H1 (cell line): Measurements from ENCODE around the gene ATP6V1B1.

Experiments used
- CEBPB ChIP-seq: IDR thresholded peaks from 2 replicates; pipeline ENCODE4 v1.6.1; 2012; ENCODE audit warnings: low read depth, low read length
- MAFK ChIP-seq: IDR thresholded peaks from 2 replicates; pipeline ENCODE4 v1.6.1; 2012; ENCODE audit warnings: low read depth, mild to moderate bottlenecking, improper control_type of control experiment, low read length
- POLR2A ChIP-seq, 2 experiments: IDR thresholded peaks; 1 replicate in 1 of 2; 2 replicates in 1 of 2; pipeline ENCODE4 v1.6.1; 2011; ENCODE audit warnings: low read depth in 2 of 2, low read length in 2 of 2, mild to moderate bottlenecking in 2 of 2; ENCODE audit errors: control extremely low read depth in 1 of 2
- SP1 ChIP-seq: IDR thresholded peaks from 2 replicates; pipeline ENCODE4 v1.6.1; 2011; ENCODE audit warnings: low read depth, low read length
- SRF ChIP-seq: IDR thresholded peaks from 2 replicates; pipeline ENCODE4 v1.6.1; 2011; ENCODE audit warnings: mild to moderate bottlenecking, low read depth, low read length, moderate library complexity
- TF ChIP-seq, protein P1 (sequence below), 3 experiments: IDR thresholded peaks; 1 replicate in 2 of 3; 2 replicates in 1 of 3; pipeline versions ENCODE4 v1.5.1 to v1.6.1; 2011; ENCODE audit warnings: low read length in 3 of 3, mild to moderate bottlenecking in 3 of 3, inconsistent platforms in 2 of 3, low read depth in 1 of 3, moderate library complexity in 1 of 3; ENCODE audit not compliant: insufficient read depth in 1 of 3; ENCODE audit errors: control extremely low read depth in 1 of 3
- TF ChIP-seq, protein P2 (sequence below): fragments of 300-600 bp; sonication (generic); IDR thresholded peaks from 2 replicates; pipeline ENCODE4 v1.7.1; 2012; ENCODE audit warnings: low read length, moderate library complexity, mild to moderate bottlenecking, inconsistent platforms; ENCODE audit not compliant: insufficient replicate concordance

DNA sequence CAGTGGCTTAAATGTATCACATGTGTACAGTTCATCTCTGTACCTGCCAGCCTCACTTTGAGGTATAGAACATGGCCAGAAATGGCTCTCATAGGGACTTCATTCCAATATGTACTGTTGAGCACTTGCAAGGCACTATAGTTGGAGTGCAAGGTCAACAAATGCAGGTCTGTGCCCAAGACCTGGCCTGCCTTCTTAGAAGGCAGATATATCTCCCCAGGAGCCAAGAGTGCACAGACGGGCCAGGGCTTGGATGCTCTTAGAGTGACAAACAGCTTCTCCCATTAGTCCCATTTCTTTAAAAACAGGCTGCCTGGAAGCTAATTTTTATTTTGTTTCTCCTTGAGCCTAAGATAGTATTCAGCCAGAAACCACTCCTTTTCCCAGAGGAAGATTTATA is 51.7 kb downstream of the ATP6V1B1 start:
- TF ChIP-seq, protein P1, sequence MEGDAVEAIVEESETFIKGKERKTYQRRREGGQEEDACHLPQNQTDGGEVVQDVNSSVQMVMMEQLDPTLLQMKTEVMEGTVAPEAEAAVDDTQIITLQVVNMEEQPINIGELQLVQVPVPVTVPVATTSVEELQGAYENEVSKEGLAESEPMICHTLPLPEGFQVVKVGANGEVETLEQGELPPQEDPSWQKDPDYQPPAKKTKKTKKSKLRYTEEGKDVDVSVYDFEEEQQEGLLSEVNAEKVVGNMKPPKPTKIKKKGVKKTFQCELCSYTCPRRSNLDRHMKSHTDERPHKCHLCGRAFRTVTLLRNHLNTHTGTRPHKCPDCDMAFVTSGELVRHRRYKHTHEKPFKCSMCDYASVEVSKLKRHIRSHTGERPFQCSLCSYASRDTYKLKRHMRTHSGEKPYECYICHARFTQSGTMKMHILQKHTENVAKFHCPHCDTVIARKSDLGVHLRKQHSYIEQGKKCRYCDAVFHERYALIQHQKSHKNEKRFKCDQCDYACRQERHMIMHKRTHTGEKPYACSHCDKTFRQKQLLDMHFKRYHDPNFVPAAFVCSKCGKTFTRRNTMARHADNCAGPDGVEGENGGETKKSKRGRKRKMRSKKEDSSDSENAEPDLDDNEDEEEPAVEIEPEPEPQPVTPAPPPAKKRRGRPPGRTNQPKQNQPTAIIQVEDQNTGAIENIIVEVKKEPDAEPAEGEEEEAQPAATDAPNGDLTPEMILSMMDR (IDR thresholded peaks at IDR 0.05; ENCODE audit: control extremely low read depth in 1 of 3, insufficient read depth in 1 of 3, low read depth in 1 of 3, low read length in 3 of 3), result no peak
- TF ChIP-seq SP1, result no peak
- TF ChIP-seq SRF, result no peak
- TF ChIP-seq MAFK, result no peak
- no peak for TF ChIP-seq CEBPB
- no peak for TF ChIP-seq POLR2A (IDR thresholded peaks at IDR 0.05; ENCODE audit: control extremely low read depth in 1 of 2, low read depth in 2 of 2, low read length in 2 of 2)
- TF ChIP-seq, protein P2, sequence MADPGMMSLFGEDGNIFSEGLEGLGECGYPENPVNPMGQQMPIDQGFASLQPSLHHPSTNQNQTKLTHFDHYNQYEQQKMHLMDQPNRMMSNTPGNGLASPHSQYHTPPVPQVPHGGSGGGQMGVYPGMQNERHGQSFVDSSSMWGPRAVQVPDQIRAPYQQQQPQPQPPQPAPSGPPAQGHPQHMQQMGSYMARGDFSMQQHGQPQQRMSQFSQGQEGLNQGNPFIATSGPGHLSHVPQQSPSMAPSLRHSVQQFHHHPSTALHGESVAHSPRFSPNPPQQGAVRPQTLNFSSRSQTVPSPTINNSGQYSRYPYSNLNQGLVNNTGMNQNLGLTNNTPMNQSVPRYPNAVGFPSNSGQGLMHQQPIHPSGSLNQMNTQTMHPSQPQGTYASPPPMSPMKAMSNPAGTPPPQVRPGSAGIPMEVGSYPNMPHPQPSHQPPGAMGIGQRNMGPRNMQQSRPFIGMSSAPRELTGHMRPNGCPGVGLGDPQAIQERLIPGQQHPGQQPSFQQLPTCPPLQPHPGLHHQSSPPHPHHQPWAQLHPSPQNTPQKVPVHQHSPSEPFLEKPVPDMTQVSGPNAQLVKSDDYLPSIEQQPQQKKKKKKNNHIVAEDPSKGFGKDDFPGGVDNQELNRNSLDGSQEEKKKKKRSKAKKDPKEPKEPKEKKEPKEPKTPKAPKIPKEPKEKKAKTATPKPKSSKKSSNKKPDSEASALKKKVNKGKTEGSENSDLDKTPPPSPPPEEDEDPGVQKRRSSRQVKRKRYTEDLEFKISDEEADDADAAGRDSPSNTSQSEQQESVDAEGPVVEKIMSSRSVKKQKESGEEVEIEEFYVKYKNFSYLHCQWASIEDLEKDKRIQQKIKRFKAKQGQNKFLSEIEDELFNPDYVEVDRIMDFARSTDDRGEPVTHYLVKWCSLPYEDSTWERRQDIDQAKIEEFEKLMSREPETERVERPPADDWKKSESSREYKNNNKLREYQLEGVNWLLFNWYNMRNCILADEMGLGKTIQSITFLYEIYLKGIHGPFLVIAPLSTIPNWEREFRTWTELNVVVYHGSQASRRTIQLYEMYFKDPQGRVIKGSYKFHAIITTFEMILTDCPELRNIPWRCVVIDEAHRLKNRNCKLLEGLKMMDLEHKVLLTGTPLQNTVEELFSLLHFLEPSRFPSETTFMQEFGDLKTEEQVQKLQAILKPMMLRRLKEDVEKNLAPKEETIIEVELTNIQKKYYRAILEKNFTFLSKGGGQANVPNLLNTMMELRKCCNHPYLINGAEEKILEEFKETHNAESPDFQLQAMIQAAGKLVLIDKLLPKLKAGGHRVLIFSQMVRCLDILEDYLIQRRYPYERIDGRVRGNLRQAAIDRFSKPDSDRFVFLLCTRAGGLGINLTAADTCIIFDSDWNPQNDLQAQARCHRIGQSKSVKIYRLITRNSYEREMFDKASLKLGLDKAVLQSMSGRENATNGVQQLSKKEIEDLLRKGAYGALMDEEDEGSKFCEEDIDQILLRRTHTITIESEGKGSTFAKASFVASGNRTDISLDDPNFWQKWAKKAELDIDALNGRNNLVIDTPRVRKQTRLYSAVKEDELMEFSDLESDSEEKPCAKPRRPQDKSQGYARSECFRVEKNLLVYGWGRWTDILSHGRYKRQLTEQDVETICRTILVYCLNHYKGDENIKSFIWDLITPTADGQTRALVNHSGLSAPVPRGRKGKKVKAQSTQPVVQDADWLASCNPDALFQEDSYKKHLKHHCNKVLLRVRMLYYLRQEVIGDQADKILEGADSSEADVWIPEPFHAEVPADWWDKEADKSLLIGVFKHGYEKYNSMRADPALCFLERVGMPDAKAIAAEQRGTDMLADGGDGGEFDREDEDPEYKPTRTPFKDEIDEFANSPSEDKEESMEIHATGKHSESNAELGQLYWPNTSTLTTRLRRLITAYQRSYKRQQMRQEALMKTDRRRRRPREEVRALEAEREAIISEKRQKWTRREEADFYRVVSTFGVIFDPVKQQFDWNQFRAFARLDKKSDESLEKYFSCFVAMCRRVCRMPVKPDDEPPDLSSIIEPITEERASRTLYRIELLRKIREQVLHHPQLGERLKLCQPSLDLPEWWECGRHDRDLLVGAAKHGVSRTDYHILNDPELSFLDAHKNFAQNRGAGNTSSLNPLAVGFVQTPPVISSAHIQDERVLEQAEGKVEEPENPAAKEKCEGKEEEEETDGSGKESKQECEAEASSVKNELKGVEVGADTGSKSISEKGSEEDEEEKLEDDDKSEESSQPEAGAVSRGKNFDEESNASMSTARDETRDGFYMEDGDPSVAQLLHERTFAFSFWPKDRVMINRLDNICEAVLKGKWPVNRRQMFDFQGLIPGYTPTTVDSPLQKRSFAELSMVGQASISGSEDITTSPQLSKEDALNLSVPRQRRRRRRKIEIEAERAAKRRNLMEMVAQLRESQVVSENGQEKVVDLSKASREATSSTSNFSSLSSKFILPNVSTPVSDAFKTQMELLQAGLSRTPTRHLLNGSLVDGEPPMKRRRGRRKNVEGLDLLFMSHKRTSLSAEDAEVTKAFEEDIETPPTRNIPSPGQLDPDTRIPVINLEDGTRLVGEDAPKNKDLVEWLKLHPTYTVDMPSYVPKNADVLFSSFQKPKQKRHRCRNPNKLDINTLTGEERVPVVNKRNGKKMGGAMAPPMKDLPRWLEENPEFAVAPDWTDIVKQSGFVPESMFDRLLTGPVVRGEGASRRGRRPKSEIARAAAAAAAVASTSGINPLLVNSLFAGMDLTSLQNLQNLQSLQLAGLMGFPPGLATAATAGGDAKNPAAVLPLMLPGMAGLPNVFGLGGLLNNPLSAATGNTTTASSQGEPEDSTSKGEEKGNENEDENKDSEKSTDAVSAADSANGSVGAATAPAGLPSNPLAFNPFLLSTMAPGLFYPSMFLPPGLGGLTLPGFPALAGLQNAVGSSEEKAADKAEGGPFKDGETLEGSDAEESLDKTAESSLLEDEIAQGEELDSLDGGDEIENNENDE, result no peak
